GM06990 (cell line): ENCODE data around the gene SLC9A9.

ENCODE experiments used
- DNase-seq: peaks from one replicate; pipeline ENCODE4 v3.0.0-alpha.2; 2011; ENCODE audit not compliant: insufficient read length; ENCODE audit errors: extremely low read depth
- H3K27me3 ChIP-seq: replicated peaks from 2 replicates; pipeline ENCODE4 v1.6.0; 2011; ENCODE audit warnings: low read length; ENCODE audit not compliant: control insufficient read depth, insufficient read depth
- H3K36me3 ChIP-seq: 2 replicates; pipeline ENCODE4 v1.5.1; 2011; ENCODE audit warnings: low read length; ENCODE audit not compliant: control insufficient read depth, insufficient read depth
- H3K4me3 ChIP-seq: replicated peaks from 2 replicates; pipeline ENCODE4 v1.5.1; 2011; ENCODE audit warnings: low read depth, mild to moderate bottlenecking, control low read depth, low read length
- CTCF ChIP-seq: IDR thresholded peaks from 2 replicates; pipeline ENCODE4 v1.5.1; 2011; ENCODE audit warnings: low read length, control low read depth, mild to moderate bottlenecking, inconsistent platforms; ENCODE audit not compliant: insufficient read depth, poor library complexity, severe bottlenecking

SLC9A9 gene

GRCh38 chr3:143720381-143720780, 127.9 kb downstream of the SLC9A9 start:
- TF ChIP-seq CTCF, result no peak
- no peak for DNase-seq
- Histone ChIP-seq H3K4me3 (no peak overlapping the region), H3K27me3 (no peaks in the 10 kb centered on the region), H3K36me3 (no peaks in the 10 kb centered on the region)

- no peaks in the 10 kb centered on the region for H3K36me3 ChIP-seq
- no peak for DNase-seq
- TF ChIP-seq CTCF, result no peak
- no peaks in the 10 kb centered on the region for H3K27me3 ChIP-seq
- no peak overlapping the region for H3K4me3 ChIP-seq
Observed at GRCh38 chr3:143718463-143718862, 129.8 kb downstream of the SLC9A9 start.

- H3K4me3 ChIP-seq, result no peak overlapping the region
- no peak for DNase-seq
- no peaks in the 10 kb centered on the region for H3K36me3 ChIP-seq
- H3K27me3 ChIP-seq, result no peaks in the 10 kb centered on the region
- TF ChIP-seq CTCF, result no peak
Observed at GRCh38 chr3:143716731-143717130, 131.5 kb downstream of the SLC9A9 start.

- Histone ChIP-seq H3K27me3 (no peaks in the 10 kb centered on the region), H3K36me3 (no peaks in the 10 kb centered on the region), H3K4me3 (no peak overlapping the region)
- TF ChIP-seq CTCF, result no peak
- no peak for DNase-seq
Observed at GRCh38 chr3:143712522-143712921, 135.7 kb downstream of the SLC9A9 start.

GRCh38 chr3:143707848-143708247, 140.4 kb downstream of the SLC9A9 start:
- no peaks in the 10 kb centered on the region for H3K27me3 ChIP-seq
- H3K4me3 ChIP-seq, result no peak overlapping the region
- DNase-seq, result no peak
- no peaks in the 10 kb centered on the region for H3K36me3 ChIP-seq
- TF ChIP-seq CTCF, result no peak

- DNase-seq, result no peak
- H3K27me3 ChIP-seq, result no peaks in the 10 kb centered on the region
- no peak overlapping the region for H3K4me3 ChIP-seq
- H3K36me3 ChIP-seq, result no peaks in the 10 kb centered on the region
- no peak for TF ChIP-seq CTCF
Observed at GRCh38 chr3:143700431-143700975, 147.8 kb downstream of the SLC9A9 start.
